ENCODE results near the gene KIAA2012. TPM values are rescaled to one million over a fixed set of nuclear protein-coding genes. Genes with fewer than 3 reads are reported as not detected.
A peak's percentile ranks its signal among the peaks of the same experiment; 100 is the strongest.

Gene KIAA2012
- total and polyA plus RNA-seq, 2 of the 8 experiments (the other 6 are each of a cell fraction or from before 2014, with no cell fraction given), result not detected

- no peak overlapping the region for H3K14ac ChIP-seq (ENCODE audit: insufficient read length)
- H3K9me3 ChIP-seq (ENCODE audit: insufficient read depth in 2 of 2, low read depth in 1 of 2, low read length in 1 of 2), result no peaks in the 10 kb centered on the region
- peak overlapping the region; percentile 81 to 99 (median 98) for H3K4me3 ChIP-seq (ENCODE audit: extremely low read depth in 1 of 4, insufficient read depth in 2 of 4, low read depth in 3 of 4, low read length in 4 of 4)
- H4K5ac ChIP-seq (ENCODE audit: insufficient read length, low read depth, low read length), result peak overlapping the region; percentile 91
- peak overlapping the region; percentile 82 to 95 (median 94) for H3K9ac ChIP-seq (replicated peaks in 1 of 4; ENCODE audit: extremely low read depth in 1 of 4, low read depth in 3 of 4, low read length in 3 of 4)
- H2AFZ ChIP-seq (ENCODE audit: low read length), result no peak overlapping the region
- H3K56ac ChIP-seq (replicated peaks; ENCODE audit: insufficient read length, low read depth, low read length), result peak overlapping the region; percentile 93
- FAIRE-seq, result no peak
- no peak for DNase-seq (ENCODE audit: low read depth in 1 of 2, low spot score in 2 of 2)
- H3K18ac ChIP-seq (ENCODE audit: extremely low read depth, low read length), result peak overlapping the region; percentile 51; the same call in 1 of the 2 replicates
- H2BK5ac ChIP-seq (ENCODE audit: low read depth, low read length), result peak overlapping the region; percentile 98
- peak overlapping the region; percentile 70; the same call in 1 of the 2 replicates for H2AK5ac ChIP-seq (ENCODE audit: low read depth, low read length)
- peaks cover 28 to 52% of the 10 kb centered on the region in 2 experiments for H3K79me2 ChIP-seq (ENCODE audit: control insufficient read depth in 1 of 2, insufficient read depth in 2 of 2, low read length in 2 of 2)
- peak overlapping the region; percentile 73 to 86 for H3K4me2 ChIP-seq (ENCODE audit: insufficient read depth in 1 of 2, low read depth in 2 of 2, low read length in 2 of 2)
- H3K23ac ChIP-seq (ENCODE audit: insufficient read length), result no peak overlapping the region
- WGBS, 2 experiments (ENCODE audit: extremely low coverage in 1 of 2, insufficient coverage in 1 of 2, insufficient read length in 1 of 2, insufficient replicate concordance in 2 of 2, low coverage in 1 of 2, low lambda C conversion rate in 2 of 2, missing lambda C conversion rate in 1 of 2), result 1% methylated on average over 30 of the region's 30 CpGs; no CpG with 5 or more reads in 1 of the 2 experiments
- H3K4ac ChIP-seq (replicated peaks; ENCODE audit: insufficient read length, low read depth, low read length), result peak overlapping the region; percentile 73
- peak overlapping the region; percentile 96 for H3K27ac ChIP-seq (ENCODE audit: low read depth, low read length)
- no peak overlapping the region for H2BK120ac ChIP-seq (replicated peaks; ENCODE audit: low read depth, low read length)
- POLR2A ChIA-PET (ENCODE audit: partially characterized antibody), result interaction anchor here (0.6 to 5.5 kb wide), 16 partner anchors 10 to 597 kb away, joined by 3 to 126 read pairs (median 4); partner anchors contain the start of gene NOP58
- H4K91ac ChIP-seq (replicated peaks; ENCODE audit: insufficient read length, low read length), result peak overlapping the region; percentile 77
- no peaks in the 10 kb centered on the region for H3K27me3 ChIP-seq (replicated peaks in 1 of 4; ENCODE audit: control insufficient read depth in 3 of 4, extremely low read depth in 1 of 4, insufficient read depth in 3 of 4, low read length in 3 of 4)
- peak overlapping the region; percentile 99 for H4K8ac ChIP-seq (ENCODE audit: extremely low read depth, insufficient read depth, low read length)
- H2BK15ac ChIP-seq (ENCODE audit: low read length), result no peak overlapping the region
- peaks cover 6 to 12% of the 10 kb centered on the region in 2 experiments for H4K20me1 ChIP-seq (replicated peaks in 1 of 2; ENCODE audit: control insufficient read depth in 1 of 2, insufficient read depth in 2 of 2, low read length in 2 of 2)
- CTCF ChIA-PET (ENCODE audit: partially characterized antibody), result interaction anchor here (1.7 kb wide), 1 partner anchor 32 kb away, joined by 5 read pairs; no protein-coding TSS in a partner anchor
- H2BK12ac ChIP-seq (ENCODE audit: low read depth, low read length), result peak overlapping the region; percentile 79
- peaks cover 3% of the 10 kb centered on the region for H3K23me2 ChIP-seq (ENCODE audit: low read depth, low read length)
- H3K79me1 ChIP-seq (ENCODE audit: low read depth, low read length), result no peaks in the 10 kb centered on the region
- H3K4me1 ChIP-seq (replicated peaks in 1 of 4; ENCODE audit: control insufficient read depth in 3 of 4, insufficient read depth in 4 of 4, low read length in 3 of 4), result peaks cover 0 to 3% (median 0%) of the 10 kb centered on the region in 4 experiments; a peak in 3 of 7 replicates
- peaks cover 0 to 10% (median 0%) of the 10 kb centered on the region in 4 experiments; a peak in 1 of 8 replicates for H3K36me3 ChIP-seq (ENCODE audit: control insufficient read depth in 2 of 4, insufficient read depth in 4 of 4, low read length in 3 of 4)
- peak overlapping the region; percentile 13; the same call in 1 of the 2 replicates for H2BK20ac ChIP-seq (ENCODE audit: low read length)
- TF ChIP-seq TAF1 (IDR thresholded peaks at IDR 0.05; ENCODE audit: low read depth, low read length) (peak; percentile 72; the same call in 1 of the 2 replicates), POU5F1 (IDR thresholded peaks at IDR 0.05; ENCODE audit: low read depth, low read length) (no peak), CBX8 (IDR thresholded peaks at IDR 0.05; ENCODE audit: borderline replicate concordance, low read depth, low read length) (no peak), SIN3A (conservative IDR thresholded peaks at IDR 0.05 in 1 of 2, IDR thresholded peaks at IDR 0.05 in 1 of 2; ENCODE audit: low read depth in 1 of 2, low read length in 2 of 2) (0 out of 4 replicates have a peak, but pooled peaks have one; percentile 29 to 50), SIRT6 (IDR thresholded peaks at IDR 0.05; ENCODE audit: low read length) (no peak), JUND (IDR thresholded peaks at IDR 0.05; ENCODE audit: low read length) (no peak), MAFK (IDR thresholded peaks at IDR 0.05; ENCODE audit: low read depth, low read length) (no peak), BRCA1 (IDR thresholded peaks at IDR 0.05; ENCODE audit: low read depth, low read length) (no peak), TBP (IDR thresholded peaks at IDR 0.05; ENCODE audit: low read depth, low read length) (peak; percentile 53)
- TF ChIP-seq, protein P1, sequence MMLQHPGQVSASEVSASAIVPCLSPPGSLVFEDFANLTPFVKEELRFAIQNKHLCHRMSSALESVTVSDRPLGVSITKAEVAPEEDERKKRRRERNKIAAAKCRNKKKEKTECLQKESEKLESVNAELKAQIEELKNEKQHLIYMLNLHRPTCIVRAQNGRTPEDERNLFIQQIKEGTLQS (IDR thresholded peaks at IDR 0.05; ENCODE audit: insufficient read depth, low read depth, low read length), result no peak
- TF ChIP-seq, protein P2, sequence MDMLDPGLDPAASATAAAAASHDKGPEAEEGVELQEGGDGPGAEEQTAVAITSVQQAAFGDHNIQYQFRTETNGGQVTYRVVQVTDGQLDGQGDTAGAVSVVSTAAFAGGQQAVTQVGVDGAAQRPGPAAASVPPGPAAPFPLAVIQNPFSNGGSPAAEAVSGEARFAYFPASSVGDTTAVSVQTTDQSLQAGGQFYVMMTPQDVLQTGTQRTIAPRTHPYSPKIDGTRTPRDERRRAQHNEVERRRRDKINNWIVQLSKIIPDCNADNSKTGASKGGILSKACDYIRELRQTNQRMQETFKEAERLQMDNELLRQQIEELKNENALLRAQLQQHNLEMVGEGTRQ (IDR thresholded peaks at IDR 0.05; ENCODE audit: low read length), result no peak
Observed at GRCh38 chr2:202237787-202238233, 164.8 kb downstream of the KIAA2012 start.

All from H1 (cell line).